CD4-positive, alpha-beta T cell treated with Interferon alpha-2 for 1 hour (primary cell): ENCODE measurements around the gene EPHB1.
"Not testable (repeated sequence)": the region's sequence is repeated elsewhere in the genome, so short reads cannot be mapped to it uniquely, and the experiment has no call there.

Experiments used
- DNase-seq, 2 donors: peaks; one replicate each; pipeline ENCODE4 v3.0.0-alpha.2; 2020 to 2022

The EPHB1 gene

DNA sequence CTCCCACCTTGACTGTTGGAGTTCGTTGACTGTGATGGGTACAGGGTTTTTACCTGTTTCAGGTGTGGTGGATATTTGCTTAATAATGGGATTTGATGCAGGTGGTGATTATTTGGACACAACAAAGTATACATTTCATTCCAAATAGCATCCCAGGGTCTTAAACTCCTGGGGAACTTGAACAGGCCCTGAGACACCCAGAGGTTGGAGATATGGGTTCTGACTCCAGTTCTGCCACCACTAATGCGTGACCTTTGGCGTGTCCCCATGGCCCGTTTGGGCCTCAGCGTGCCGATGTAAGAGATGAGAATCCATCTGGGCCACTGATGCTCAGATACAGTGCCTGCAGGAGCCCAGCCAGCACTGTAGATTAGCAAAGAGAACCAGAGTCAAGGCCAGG is 264.5 kb downstream of the EPHB1 start:
- DNase-seq, result no peak

DNA sequence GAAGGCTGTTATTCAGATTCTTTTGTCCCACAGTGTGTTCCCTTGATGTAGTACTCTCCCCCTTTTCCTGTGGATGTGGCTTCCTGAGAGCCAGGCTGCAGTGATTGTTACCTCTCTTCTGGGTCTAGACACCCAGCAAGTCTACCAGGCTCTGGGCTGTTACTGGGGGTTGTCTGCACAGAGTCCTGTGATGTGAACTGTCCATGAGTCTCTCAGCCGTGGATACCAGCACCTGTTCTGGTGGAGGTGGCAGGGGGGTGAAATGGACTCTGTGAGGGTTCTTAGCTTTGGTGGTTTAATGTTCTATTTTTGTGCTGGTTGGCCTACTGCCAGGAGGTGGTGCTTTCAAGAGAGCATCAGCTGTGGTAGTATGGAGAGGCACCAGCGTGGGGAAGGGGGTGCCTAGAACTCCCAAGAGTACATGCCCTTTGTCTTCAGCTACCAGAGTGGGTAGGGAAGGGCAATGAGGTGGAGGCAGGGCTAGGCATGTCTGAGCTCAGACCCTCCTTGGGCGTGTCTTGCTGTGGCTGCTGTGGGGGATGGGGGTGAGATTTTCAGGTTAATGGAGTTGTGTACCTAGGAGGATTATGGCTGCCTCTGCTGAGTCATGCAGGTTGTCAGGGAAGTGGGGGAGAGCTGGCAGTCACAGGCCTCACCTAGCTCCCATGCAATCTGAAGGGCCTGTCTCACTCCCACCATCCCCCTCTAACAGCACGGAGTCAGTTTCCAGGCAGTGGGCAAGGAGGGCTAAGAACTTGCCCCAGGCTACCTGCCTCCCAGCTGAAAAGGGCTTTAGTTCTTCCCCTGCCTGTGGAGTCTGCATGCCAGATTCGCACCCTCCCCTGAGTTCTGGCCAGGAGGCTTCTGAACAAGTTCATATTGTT is 272.0 kb downstream of the EPHB1 start:
- DNase-seq, result not testable (repeated sequence)

DNA sequence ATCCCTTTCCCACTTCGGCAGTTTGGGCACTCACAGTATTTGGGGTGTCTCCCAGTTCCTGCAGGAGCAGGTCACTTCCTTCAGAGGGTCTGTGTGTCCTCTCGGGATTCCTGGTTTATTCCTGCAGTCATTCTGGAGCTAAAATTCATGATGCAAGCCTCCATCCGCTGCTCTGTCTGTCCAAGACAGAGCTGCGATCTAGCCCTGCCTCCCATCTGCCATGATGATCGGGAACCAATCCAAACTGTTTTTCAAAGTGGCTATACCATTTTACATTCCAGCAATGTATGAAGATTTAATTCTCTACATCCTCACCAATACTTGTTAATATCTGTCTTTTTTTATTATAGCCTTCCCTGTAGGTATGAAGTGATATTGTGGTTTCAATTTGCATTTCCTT is 273.0 kb downstream of the EPHB1 start:
- DNase-seq, result no peak

DNA sequence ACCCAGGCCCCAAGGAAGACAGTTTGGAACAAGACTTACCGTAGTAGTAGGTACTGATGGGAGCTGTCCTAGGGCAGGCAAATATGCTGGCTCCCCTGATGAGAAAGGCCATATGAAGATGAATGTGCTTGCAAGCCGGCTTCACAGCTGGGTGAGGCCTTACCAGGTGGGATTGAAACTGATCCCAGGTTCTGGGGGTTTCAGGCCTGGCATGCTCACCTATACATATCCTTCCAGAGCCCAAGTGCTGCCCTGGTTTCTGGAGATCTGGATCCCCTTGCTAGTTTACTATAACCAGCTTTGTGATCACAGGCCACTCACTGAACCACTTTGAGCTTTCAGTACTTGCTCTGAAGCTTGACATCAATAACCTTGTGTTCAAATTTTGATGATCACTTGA is 274.3 kb downstream of the EPHB1 start:
- DNase-seq, result no peak

DNA sequence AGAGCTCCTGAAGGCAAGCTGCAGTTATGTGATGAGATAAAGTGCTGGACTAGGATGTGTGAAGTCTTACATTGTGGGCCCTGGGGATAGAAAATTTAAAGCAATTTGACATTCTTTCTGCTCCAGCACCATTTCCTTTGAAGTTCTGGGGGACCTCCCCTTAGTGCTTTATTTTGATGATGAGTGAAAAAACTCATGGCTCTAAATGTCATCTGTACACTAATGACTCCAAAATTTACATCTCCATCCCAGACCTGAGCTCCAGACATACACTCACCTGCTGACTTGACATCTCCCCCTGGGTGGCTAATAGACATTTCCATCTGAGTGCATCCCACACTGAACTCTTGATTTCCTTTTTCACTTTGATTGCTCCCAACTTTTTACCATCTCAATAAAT is 276.4 kb downstream of the EPHB1 start:
- no peak for DNase-seq

DNA sequence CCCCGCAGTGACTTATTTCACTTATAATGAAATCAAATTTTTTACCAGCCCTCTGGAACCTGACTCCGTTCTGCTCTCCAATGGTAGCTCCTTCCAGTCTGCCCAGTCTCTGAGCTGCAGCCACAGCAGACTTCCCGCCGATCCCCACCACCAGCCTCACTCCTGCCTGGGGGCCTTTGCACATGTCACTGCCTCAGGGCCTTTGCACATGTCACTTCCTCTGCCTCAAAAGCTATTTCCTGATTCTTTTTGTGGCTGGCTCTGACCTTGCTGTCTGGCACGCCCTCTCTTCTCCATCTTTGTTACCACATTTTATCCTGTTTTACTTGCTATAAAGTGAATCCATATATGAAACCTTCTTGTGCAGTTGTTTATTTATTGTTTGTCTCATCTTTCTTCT is 277.4 kb downstream of the EPHB1 start:
- no peak for DNase-seq

DNA sequence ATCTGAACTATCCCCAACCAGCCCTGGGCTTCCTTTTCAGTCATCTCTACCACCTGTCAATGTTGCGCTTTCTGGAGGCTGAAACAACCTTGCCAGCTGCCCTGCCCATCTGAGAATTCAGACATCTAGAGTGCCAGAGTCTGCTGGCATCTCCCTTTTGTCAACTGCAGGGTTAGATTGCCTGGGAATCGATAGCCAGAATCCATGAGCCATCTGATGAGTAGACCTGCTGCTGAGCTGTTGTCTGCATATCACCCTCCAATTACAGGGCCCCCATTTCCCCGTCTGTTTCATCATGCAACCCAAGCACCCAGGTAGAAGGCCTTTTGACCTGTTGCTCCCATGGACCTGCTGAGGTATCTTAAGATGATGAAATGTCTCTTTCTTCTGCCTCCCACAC is 280.1 kb downstream of the EPHB1 start:
- DNase-seq, result no peak

DNA sequence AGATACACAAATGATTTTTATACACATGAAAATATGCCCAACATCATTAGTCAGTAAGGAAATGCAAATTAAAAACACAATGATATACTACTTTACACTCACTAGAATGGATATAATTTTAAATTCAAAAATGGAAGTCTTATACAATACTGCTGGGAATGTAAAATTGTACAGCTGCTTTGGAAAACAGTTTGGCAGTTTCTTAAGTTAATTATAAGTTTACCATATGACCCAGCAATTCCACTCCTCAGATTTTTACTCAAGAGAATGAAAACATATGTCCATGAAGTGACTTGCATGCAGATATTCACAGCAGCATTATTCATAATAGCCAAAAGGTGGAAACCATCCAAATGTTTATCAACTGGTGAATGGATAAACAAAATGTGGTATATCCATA is 281.3 kb downstream of the EPHB1 start:
- DNase-seq, result no peak

DNA sequence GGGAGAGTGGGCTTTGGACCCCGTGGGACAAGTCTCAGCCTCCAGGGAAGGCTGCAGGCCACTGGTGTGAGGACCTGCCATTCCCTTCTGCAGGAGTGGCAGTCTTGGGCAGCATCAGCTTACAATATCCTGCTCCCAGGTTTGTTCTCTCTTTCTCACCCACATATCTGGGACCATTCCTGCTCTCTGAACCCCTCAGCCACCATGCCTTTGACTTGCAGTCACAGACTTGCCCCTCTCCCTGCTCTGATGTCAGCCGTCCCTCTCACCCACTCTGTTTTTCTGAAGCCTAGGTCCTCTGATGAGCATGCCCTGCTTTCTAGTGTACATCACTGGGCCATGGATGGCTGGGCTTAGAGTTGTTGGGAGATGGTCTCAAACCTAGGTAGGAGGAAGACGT is 282.1 kb downstream of the EPHB1 start:
- DNase-seq, result no peak

DNA sequence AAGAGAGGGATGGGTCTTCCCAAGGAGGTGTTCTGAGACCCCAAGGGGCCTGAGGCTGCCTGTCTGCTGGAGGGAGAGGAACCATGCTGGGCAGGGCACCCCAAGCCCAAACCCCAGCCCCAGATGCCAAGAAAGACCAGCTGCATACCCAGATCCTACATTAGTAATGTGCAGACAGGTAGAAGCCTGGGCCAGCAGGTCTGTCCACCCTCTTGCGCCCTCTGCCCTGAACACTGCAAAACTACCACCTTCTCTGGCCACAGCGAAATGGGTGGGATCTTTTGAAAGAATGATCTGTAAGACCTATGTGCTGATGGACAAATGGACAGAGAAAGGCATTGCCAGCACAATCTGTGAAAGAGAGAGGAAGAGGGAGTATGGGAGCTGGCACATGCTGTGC is 283.2 kb downstream of the EPHB1 start:
- no peak for DNase-seq

DNA sequence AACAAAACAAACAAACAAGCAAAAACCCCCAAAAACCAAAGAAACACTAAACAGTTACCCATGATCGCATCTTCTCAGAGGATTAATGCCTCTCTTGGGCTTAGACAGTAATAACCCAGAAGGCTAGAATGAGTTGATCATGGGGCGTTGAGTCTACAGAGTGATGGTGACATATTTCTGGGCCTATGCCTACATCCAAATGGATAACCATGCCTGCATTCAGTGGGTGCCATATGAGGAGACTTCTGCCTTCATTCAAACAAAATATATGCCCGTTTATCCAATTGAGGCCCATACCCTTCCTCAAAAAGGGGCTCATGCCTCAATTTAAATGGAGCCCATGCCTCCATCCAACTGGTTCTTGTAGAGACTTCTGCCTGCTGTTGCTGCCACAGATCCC is 284.0 kb downstream of the EPHB1 start:
- DNase-seq, result no peak

DNA sequence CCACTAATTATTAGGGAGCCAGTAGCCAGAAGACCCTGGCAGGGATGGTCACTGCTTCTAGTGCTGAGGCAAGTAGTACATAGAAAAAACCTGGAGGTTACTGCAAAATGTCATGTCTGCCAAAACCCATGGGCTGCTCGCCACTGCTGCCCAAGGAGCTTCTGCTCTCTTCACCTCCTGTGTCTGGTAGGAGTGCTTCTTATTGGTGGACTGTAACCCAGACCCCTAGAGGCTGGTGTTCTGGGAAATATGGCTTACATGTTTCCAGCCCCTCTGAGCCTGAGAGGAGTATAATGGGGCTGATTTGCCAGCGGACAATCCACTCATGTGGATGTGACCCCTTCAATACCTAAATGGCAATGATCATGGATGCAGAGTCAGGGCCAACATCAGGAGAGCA is 286.4 kb downstream of the EPHB1 start:
- no peak for DNase-seq

DNA sequence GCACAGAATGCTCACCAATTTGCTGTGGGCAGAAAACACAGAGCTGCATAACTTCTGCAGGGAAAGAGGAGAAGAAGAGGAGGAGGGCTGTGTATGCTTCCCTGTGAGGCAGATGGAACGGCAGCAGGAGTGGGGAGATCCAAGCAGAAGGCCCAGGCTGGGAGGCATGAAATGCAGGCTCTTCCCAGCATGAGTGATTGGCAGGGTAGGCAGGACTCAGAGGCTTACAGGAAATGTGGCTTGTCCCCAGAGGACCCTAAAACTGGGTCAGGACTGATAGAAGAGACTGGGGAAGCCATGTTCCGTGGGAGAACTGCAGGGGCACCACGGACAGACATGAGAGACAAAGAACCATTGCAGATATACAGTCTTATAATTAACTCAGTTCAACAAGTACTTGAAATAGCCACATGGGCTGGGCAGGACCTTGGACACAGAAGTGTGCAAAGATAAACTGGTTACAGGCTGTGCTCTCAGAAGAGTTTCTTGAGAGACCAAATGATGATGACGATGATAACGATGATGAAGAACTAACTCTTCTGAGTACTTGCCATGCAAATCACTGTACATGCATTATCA is 286.9 kb downstream of the EPHB1 start:
- no peak for DNase-seq

DNA sequence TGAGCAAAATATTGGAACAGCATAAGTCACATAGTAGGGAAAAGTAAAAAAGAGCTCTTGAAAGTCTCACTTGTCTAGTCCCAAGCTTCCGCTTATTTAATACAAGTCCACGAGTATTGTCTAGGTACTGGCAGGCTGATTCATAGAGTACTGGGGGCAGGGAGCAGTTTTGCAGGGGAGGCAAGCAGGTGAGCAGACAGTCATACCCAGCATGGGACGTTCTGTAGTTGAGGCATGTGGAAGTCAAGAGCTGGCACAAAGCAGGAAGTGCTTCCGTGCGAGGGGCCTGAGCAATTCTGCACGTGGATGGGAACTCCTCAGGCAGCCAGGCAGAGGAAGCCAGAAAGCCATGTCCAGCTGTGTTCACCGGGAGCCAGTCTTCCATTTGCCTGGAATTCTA is 287.6 kb downstream of the EPHB1 start:
- no peak for DNase-seq

DNA sequence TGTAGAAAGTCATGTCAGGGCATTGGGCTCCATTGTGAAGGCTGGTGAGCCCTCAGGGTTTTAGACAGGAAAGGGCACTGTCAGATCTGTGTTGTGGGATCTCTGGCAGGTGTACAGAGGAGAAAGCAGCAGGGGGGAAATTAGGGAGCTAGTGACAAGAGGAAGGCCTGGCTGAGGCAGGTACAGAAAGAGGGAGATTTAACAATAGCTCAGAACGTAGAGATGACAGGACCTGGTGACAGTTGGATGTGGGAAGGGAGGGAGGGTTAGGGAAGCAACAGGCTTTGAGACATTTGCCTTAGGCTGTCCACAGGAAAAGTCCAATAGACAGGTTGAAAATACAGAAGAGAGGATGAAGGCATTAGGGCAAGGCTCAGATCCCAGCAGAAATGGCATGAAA is 288.1 kb downstream of the EPHB1 start:
- no peak for DNase-seq

DNA sequence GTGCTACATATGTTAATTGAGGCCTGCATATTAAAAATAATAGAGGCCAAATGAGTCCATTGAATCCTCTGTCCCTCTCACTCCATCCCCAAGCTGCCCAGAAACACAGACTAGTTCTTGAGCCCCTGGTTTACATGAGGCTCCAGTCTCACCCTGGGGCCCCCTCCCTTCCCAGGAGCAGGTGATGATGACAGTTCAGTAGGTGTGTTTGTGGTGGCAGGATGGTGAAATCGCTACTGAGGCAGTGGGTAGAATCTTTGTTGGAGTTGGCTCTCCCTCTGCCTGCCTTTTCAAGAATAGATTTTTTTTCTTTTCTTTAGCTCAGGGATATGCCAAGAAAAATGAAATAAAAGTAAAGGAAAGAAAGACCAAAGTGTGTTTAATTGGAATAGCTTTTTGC is 288.7 kb downstream of the EPHB1 start:
- DNase-seq, result no peak

DNA sequence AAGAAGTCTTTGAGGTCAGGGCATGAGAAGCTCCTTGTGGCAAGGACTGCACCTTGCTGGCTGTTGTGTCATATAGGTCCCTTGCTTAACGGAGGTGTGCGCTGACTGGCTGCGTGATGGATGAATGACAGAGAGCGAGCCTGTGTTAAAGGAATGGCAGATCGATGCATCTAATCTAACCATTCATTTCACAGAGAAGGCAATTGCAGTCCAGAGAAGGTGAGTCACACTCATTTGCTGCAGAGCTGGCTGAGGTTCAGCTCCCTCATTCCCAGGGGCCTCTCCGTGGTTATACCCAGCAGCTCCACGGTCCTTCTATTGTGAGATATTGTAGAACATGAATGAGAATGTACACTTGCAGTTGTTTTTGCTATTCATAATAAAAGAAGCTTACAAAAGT is 289.3 kb downstream of the EPHB1 start:
- DNase-seq, result no peak

DNA sequence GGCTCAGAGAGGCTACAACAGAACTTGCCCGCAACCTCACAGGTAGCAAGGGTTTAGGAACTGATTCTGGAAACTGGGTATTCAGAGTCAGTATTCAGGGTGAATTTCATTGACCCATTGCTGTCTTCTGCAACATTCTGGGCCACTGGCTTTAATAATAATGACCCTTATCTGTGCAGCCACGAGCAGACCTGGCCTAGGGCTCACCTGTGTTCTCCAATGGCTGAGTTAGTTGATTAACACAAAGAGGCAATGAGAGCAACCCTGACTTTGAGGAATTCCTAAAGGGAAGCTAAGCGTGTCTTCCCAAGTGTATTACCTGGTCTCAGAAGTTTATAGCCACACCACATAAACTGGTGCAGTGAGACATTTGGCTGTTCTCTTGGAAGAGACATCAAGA is 289.9 kb downstream of the EPHB1 start:
- no peak for DNase-seq

DNA sequence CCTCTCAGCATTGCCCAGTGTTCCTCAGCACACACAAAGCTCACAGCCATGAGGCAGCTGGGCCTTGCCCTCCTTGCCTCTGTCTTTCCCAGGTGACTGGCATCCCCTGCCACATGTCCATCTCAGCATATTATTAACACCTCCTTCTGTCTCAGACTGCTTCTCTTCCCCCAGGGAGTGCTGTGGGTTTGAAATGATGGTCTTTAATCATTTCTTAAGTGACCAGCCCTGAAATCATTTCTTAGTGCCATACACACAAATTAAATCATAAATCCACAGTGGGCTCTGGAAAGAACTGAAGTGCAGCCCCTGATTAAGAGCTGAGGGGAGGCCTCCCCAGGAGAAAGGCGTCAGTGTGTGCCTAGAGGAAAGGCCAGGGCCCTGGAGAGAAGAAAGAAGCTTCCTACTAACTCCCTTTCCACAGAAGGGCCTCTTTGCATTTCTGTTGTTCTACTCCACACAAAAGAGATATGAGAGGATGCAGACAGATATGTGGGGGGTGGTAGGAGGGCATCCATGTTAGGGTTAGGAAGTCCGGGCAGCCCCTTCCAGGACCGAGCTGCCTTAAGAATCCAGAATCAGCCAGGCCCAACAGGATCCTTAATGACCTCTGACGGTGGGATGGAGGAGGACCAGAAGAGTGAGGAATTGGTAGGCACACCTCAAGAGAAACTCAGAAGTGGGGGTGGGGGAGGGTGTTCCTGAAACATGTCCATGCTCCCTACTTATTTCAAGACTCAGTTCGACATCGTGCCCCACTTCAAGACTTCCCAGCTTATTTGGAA is 290.8 kb downstream of the EPHB1 start:
- no peak for DNase-seq

DNA sequence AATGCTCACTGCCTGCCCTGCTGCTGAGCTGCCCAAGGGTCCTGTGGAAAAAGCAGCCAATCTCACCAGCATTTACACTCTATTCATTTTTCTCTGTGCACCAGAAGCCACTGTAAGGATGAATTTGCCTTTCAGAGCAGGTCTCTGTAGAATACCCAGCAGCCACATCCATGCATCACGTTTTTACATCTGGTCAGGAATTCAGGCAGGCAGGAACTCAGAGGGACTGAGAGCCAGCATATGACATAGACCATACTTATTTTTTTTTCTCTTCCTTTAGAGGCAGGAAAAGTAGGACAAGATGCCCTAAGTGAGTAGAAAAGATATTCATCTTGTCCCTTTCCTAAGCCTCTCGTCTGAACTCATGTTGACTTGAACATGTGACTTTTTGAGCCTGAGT is 292.7 kb downstream of the EPHB1 start:
- no peak for DNase-seq

DNA sequence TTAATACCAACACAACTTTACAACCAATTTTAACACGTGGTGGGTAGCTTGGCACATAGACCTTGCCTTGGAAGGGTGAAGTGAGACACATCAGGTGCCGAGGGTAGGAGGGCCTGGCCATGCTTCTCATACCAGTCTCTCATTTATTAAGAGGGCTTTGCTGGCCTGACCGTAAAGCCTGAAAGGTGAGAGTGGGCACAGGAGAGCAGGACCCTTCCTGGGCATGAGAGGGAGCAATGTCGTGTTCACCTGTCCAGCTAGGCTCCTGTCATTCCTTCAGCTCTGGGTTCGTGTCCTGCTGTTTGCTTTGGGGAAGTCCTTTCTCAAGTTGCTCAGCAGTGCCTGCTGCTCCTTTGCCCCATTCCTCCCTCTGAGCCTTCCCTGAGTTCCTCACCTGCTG is 294.4 kb downstream of the EPHB1 start:
- no peak for DNase-seq

DNA sequence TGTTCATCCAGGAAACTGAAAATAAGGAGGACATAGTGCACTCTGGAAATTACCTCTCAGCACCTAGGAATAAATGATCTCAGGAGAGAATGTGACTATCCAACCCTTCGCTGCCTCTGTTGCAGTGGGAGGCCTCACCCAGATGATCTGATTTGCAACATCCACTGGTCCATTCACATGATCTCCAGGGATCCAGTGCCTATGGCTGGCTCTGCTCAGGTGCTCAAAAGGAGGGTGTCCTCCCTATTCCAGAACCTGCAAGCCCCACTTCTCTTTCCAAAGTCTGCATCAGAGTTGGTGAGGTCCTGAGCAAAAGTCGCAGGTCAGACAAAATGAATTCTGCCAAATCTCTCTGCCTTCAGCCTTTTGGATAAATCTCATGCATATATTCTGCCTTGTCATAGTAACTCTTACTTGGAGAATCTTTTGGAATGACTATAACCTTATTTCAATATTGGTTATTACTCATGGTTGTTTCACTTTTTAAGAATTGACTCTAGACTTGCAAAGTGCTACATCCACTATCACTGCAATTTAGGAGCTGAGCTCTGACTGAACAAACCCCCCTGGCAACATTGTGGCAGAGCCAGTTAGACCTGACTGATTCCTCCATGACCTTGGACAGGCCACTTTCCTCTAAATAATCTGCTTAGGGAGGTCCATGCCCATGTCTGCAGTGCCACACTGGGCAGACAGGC is 295.1 kb downstream of the EPHB1 start:
- DNase-seq, result no peak

DNA sequence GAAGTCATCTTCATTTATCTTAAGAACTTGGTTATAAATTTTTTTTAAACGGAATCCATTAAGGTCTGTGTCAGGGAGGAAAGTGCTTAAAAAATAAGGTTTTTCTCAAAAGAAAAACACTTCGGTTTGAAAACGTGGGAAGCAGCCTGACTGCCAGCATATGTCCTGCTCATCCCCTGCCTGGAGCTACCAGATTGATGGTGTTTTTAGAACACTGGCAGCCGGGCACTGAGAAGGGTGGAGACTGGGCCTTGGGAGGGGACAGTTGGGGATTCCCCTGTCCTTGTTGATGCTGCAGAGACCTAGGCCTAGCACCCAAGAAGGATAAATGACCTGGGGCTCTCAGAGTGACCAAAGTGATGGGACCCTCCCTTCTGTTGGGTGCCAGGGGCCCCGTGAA is 296.9 kb downstream of the EPHB1 start:
- DNase-seq, result no peak
